Measurements from ENCODE around the gene CHST1.

CHST1 gene

DNA sequence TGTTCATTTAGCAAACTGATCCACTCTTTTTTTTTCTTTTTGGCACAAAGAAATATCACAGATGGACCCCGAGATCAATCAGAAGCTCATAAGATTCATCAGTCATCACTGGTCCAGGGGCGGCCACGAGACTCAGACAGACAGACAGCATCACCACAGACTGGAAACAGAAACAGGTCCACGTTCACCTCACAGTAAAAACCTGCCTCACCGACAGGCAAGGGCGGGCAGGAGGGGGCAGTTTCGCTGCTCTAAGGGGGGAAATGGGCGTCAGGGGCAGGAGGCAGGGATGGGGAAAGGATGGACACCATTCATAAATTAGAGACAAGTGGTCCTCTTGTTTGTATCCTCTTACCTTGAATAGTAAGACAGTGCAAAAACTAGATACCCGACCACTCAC lies 16.5 kb downstream of the CHST1 start:
- Histone ChIP-seq H4K20me1 (ENCODE audit: insufficient read depth, low read length) (no peaks in the 10 kb centered on the region), H3K9me2 (ENCODE audit: low read depth, low read length) (no peaks in the 10 kb centered on the region), H3K36me3 (ENCODE audit: insufficient read depth, low read length) (no peaks in the 10 kb centered on the region), H3K27ac (ENCODE audit: low read depth, low read length, poor library complexity, severe bottlenecking) (no peak overlapping the region), H2AFZ (ENCODE audit: low read length) (no peak overlapping the region), H3K4me3 (ENCODE audit: low read depth, low read length, poor library complexity, severe bottlenecking) (no peak overlapping the region), H3K4me2 (ENCODE audit: low read length) (no peak overlapping the region), H3K27me3 (ENCODE audit: insufficient read depth, low read length) (no peaks in the 10 kb centered on the region), H3K4me1 (ENCODE audit: insufficient read depth, low read length, severe bottlenecking) (no peaks in the 10 kb centered on the region), H3K79me2 (ENCODE audit: insufficient read depth, low read length) (no peaks in the 10 kb centered on the region), H3K9me3 (ENCODE audit: low read length) (no peaks in the 10 kb centered on the region), H3F3A (ENCODE audit: insufficient read depth, low read length) (no peaks in the 10 kb centered on the region), H3K9ac (ENCODE audit: low read length) (no peak overlapping the region)
- TF ChIP-seq, protein P1, sequence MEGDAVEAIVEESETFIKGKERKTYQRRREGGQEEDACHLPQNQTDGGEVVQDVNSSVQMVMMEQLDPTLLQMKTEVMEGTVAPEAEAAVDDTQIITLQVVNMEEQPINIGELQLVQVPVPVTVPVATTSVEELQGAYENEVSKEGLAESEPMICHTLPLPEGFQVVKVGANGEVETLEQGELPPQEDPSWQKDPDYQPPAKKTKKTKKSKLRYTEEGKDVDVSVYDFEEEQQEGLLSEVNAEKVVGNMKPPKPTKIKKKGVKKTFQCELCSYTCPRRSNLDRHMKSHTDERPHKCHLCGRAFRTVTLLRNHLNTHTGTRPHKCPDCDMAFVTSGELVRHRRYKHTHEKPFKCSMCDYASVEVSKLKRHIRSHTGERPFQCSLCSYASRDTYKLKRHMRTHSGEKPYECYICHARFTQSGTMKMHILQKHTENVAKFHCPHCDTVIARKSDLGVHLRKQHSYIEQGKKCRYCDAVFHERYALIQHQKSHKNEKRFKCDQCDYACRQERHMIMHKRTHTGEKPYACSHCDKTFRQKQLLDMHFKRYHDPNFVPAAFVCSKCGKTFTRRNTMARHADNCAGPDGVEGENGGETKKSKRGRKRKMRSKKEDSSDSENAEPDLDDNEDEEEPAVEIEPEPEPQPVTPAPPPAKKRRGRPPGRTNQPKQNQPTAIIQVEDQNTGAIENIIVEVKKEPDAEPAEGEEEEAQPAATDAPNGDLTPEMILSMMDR (IDR thresholded peaks at IDR 0.05; ENCODE audit: low read length), result no peak
- TF ChIP-seq EZH2 (IDR thresholded peaks at IDR 0.05; ENCODE audit: borderline replicate concordance, low read length), result no peak

DNA sequence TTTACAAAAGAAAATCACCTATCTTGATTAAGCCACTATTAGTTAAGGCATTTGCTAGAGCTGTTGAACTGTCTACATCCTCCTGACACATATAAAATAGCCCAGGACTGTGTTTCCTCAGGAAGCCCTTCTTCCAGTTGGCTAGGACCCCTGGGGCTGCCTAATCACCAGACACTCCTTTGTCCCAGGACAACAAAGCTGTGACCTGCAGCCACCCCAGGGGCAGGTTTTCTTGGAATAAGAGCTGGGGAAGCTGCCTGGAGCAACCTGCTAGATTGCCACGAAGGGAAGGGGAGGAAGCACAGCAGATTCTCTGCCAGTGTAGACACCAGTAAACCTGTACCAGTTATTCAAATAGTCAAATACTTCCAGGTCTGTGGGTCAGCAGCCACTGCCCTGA lies 17.6 kb downstream of the CHST1 start:
- Histone ChIP-seq H3K27me3 (ENCODE audit: insufficient read depth, low read length) (no peaks in the 10 kb centered on the region), H3K4me3 (ENCODE audit: low read depth, low read length, poor library complexity, severe bottlenecking) (no peak overlapping the region), H2AFZ (ENCODE audit: low read length) (no peak overlapping the region), H3K9me2 (ENCODE audit: low read depth, low read length) (no peaks in the 10 kb centered on the region), H3K9me3 (ENCODE audit: low read length) (no peaks in the 10 kb centered on the region), H3K27ac (ENCODE audit: low read depth, low read length, poor library complexity, severe bottlenecking) (no peak overlapping the region), H3K36me3 (ENCODE audit: insufficient read depth, low read length) (no peaks in the 10 kb centered on the region), H3F3A (ENCODE audit: insufficient read depth, low read length) (no peaks in the 10 kb centered on the region), H4K20me1 (ENCODE audit: insufficient read depth, low read length) (no peaks in the 10 kb centered on the region), H3K4me1 (ENCODE audit: insufficient read depth, low read length, severe bottlenecking) (no peaks in the 10 kb centered on the region), H3K79me2 (ENCODE audit: insufficient read depth, low read length) (no peaks in the 10 kb centered on the region), H3K4me2 (ENCODE audit: low read length) (no peak overlapping the region), H3K9ac (ENCODE audit: low read length) (no peak overlapping the region)
- TF ChIP-seq, protein P1 (IDR thresholded peaks at IDR 0.05; ENCODE audit: low read length), result no peak
- no peak for TF ChIP-seq EZH2 (IDR thresholded peaks at IDR 0.05; ENCODE audit: borderline replicate concordance, low read length)

DNA sequence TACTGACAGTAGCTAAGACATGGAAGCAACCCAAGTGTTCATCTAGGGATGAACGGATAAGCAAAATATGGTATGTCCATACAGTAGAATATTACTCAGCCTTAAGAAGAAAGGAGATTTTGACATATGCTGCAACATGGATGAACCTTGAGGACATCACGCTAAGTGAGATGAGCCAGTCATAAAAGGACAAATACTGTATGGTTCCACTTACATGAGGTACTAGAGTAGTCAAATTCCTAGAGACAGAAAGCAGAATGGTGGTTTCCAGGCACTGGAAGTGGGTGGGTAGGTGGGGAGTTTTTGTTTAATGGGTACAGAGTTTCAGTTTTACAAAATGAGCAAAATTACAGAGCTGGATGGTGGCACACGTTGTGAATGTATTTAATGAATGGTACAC lies 18.1 kb downstream of the CHST1 start:
- Histone ChIP-seq H3K4me2 (ENCODE audit: low read length) (no peak overlapping the region), H3K27me3 (ENCODE audit: insufficient read depth, low read length) (no peaks in the 10 kb centered on the region), H3F3A (ENCODE audit: insufficient read depth, low read length) (no peaks in the 10 kb centered on the region), H3K9ac (ENCODE audit: low read length) (no peak overlapping the region), H3K79me2 (ENCODE audit: insufficient read depth, low read length) (no peaks in the 10 kb centered on the region), H3K4me1 (ENCODE audit: insufficient read depth, low read length, severe bottlenecking) (no peaks in the 10 kb centered on the region), H3K36me3 (ENCODE audit: insufficient read depth, low read length) (no peaks in the 10 kb centered on the region), H2AFZ (ENCODE audit: low read length) (no peak overlapping the region), H3K9me2 (ENCODE audit: low read depth, low read length) (no peaks in the 10 kb centered on the region), H3K4me3 (ENCODE audit: low read depth, low read length, poor library complexity, severe bottlenecking) (no peak overlapping the region), H4K20me1 (ENCODE audit: insufficient read depth, low read length) (no peaks in the 10 kb centered on the region), H3K9me3 (ENCODE audit: low read length) (no peaks in the 10 kb centered on the region), H3K27ac (ENCODE audit: low read depth, low read length, poor library complexity, severe bottlenecking) (no peak overlapping the region)
- TF ChIP-seq, protein P1 (IDR thresholded peaks at IDR 0.05; ENCODE audit: low read length), result no peak
- no peak for TF ChIP-seq EZH2 (IDR thresholded peaks at IDR 0.05; ENCODE audit: borderline replicate concordance, low read length)

Measured in OCI-LY1 (cell line).